Nasal cavity respiratory epithelium epithelial cell of viscerocranial mucosa (primary cell): Measurements from ENCODE around the gene NUB1. TPM values are rescaled to one million over a fixed set of nuclear protein-coding genes. Genes with fewer than 3 reads are reported as not detected.

Source experiments
- total RNA-seq: library from RNA; depleted of rRNA; stranded (reverse); fragments of >200 nt; gene quantifications from 2 replicates; pipeline ENCODE4 v1.2.3, GENCODE V29; 2014

NUB1 gene, protein sequence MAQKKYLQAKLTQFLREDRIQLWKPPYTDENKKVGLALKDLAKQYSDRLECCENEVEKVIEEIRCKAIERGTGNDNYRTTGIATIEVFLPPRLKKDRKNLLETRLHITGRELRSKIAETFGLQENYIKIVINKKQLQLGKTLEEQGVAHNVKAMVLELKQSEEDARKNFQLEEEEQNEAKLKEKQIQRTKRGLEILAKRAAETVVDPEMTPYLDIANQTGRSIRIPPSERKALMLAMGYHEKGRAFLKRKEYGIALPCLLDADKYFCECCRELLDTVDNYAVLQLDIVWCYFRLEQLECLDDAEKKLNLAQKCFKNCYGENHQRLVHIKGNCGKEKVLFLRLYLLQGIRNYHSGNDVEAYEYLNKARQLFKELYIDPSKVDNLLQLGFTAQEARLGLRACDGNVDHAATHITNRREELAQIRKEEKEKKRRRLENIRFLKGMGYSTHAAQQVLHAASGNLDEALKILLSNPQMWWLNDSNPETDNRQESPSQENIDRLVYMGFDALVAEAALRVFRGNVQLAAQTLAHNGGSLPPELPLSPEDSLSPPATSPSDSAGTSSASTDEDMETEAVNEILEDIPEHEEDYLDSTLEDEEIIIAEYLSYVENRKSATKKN
- 32.5 and 48.6 TPM in 2 replicates for total RNA-seq

DNA sequence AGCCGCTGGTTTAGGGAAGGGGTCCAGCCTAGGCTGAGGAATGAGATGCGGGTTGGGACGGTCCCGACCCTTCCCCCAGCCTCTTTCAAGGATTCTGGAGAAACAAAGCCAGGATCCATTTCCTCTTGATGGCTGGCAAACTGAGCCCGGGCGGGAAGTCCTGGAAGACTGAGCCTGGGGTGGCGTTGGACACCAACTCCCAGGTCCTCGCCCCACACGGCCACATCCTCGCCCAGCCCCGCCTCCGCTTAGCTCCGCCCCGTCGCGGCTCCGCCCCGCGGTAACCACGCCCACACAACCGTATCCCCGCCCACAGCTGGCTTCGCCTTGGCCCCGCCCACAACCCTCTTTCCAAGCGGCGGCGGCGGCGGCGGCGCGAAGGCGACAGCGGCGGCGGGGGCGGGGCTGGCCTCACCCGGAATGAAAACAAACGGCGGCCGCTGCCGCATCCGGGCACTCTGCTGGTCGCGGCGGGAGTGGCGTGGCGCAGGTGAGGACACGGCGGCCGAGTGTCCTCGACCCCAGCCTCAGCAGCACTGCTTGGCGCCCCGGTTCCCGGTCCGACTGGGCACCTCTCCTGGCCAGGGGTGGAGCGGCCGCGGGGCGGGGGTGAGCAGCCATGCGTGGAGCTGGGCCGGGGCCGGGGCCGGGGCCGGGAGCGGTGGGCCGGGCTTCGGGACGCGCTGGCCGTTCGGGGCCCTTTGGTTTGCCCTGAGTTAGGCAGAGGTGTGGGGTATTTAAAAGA lies at the start of gene NUB1:
Gene NUB1, plus strand, starts transcription at position 456 of the 745 bp plus-strand sequence. CDS start 3,538 bp downstream, outside the sequence.

DNA sequence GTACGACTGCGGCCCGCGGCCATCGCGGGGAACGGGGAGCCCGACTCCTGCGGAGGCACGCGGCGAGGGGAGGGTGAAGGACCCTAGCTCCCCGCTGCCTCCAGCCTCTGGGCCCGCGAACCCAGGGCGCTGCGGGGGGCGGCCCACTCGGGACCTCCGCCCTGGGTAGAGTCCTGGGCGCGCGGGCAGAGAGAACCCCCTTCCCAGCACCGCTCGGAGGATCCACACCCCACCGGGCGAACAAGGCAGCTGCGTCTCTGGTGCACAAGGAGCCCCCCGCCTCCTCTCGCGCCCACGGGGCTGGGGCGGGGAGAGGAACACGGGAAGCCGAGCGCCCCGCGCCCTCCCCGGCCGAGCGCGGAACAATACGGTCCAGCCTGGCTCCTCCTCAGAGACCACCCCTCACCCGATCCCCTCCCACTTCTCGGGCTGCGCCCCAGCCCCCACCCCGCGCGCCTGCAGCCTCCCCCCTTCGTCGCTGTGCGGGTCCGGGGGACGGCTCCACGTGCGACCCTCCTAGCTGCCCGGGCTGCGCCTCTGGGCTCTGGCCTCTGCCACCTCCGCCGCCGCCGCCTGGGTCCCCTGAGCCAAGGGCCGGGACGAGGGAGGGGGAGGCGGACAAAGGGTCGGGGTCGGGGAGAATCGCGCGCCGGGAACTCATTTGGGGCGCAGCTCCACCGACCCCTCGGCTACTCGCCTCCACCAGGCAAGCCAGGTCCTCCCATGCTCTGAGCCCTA lies 68.2 kb downstream of the NUB1 start, which contains the start of gene WDR86:
Gene WDR86, minus strand, starts transcription at position 372 of the 738 bp plus-strand sequence. CDS start 449 bp downstream, outside the sequence.

Other genes starting within 250 kb of the NUB1 start
- not detected in 2 replicates for gene GBX1, start 174.1 kb upstream of the NUB1 start, total RNA-seq
- gene ASB10, start 154.6 kb upstream of the NUB1 start, total RNA-seq: not detected in 2 replicates
- not detected in 2 replicates for gene H2BK1, start 131.3 kb upstream of the NUB1 start, total RNA-seq
- gene ABCF2, start 114.6 kb upstream of the NUB1 start, total RNA-seq: 64.9 and 83.0 TPM in 2 replicates
- 26.0 and 48.8 TPM in 2 replicates for gene CHPF2, start 109.3 kb upstream of the NUB1 start, total RNA-seq
- gene SMARCD3, start 93.1 kb upstream of the NUB1 start, total RNA-seq: 1.4 and 5.6 TPM in 2 replicates
- gene WDR86, start 68.2 kb downstream of the NUB1 start, total RNA-seq: 7.3 TPM in 1 of 2 replicates, not detected in the other
- 0.14 TPM in 1 of 2 replicates, not detected in the other for gene CRYGN, start 98.3 kb downstream of the NUB1 start, total RNA-seq
- 83.2 and 85.1 TPM in 2 replicates for gene RHEB, start 178.1 kb downstream of the NUB1 start, total RNA-seq